OCI-LY1 (cell line): Measurements from ENCODE around the gene ZFPM1.

Experiments used
- H2AFZ ChIP-seq: fragments of 200-600 bp; sonication (generic), shearing (Covaris generic); 2 replicates; pipeline ENCODE4 v1.6.0; 2014; ENCODE audit warnings: antibody characterized with exemption, mild to moderate bottlenecking, low read length
- H3F3A ChIP-seq: fragments of 200-600 bp; sonication (generic), shearing (Covaris generic); 2 replicates; pipeline ENCODE4 v1.6.0; 2014; ENCODE audit warnings: mild to moderate bottlenecking, antibody characterized with exemption, low read length, moderate library complexity; ENCODE audit not compliant: insufficient read depth
- H3K27ac ChIP-seq: fragments of 200-600 bp; sonication (generic); 2 replicates; pipeline ENCODE4 v1.5.1; 2014; ENCODE audit warnings: low read length, mixed run types, mild to moderate bottlenecking, low read depth; ENCODE audit not compliant: poor library complexity, severe bottlenecking
- H3K27me3 ChIP-seq: fragments of 200-600 bp; sonication (generic); 2 replicates; pipeline ENCODE4 v1.6.0; 2014; ENCODE audit warnings: antibody characterized with exemption, mild to moderate bottlenecking, low read length, moderate library complexity; ENCODE audit not compliant: insufficient read depth
- H3K36me3 ChIP-seq: fragments of 200-600 bp; sonication (generic); 2 replicates; pipeline ENCODE4 v1.6.1; 2014; ENCODE audit warnings: mild to moderate bottlenecking, antibody characterized with exemption, low read length, moderate library complexity, mixed read lengths; ENCODE audit not compliant: insufficient read depth
- H3K4me1 ChIP-seq: fragments of 200-600 bp; sonication (generic); 2 replicates; pipeline ENCODE4 v1.5.1; 2014; ENCODE audit warnings: mild to moderate bottlenecking, low read length, moderate library complexity; ENCODE audit not compliant: insufficient read depth, severe bottlenecking
- H3K4me2 ChIP-seq: fragments of 200-600 bp; sonication (generic), shearing (Covaris generic); 2 replicates; pipeline ENCODE4 v1.6.1; 2014; ENCODE audit warnings: low read length
- H3K4me3 ChIP-seq: fragments of 200-600 bp; sonication (generic); 2 replicates; pipeline ENCODE4 v1.5.1; 2014; ENCODE audit warnings: low read length, low read depth, mild to moderate bottlenecking, mixed read lengths; ENCODE audit not compliant: poor library complexity, severe bottlenecking
- H3K79me2 ChIP-seq: fragments of 200-600 bp; shearing (Covaris generic); 2 replicates; pipeline ENCODE4 v1.6.1; 2016; ENCODE audit warnings: mixed run types, low read length, mixed read lengths; ENCODE audit not compliant: insufficient read depth
- H3K9ac ChIP-seq: fragments of 200-600 bp; sonication (generic), shearing (Covaris generic); 2 replicates; pipeline ENCODE4 v1.6.1; 2014; ENCODE audit warnings: mild to moderate bottlenecking, low read length, mixed read lengths
- H3K9me2 ChIP-seq: fragments of 200-600 bp; sonication (generic), shearing (Covaris generic); 2 replicates; pipeline ENCODE4 v1.6.1; 2014; ENCODE audit warnings: low read depth, mild to moderate bottlenecking, low read length, mixed read lengths
- H3K9me3 ChIP-seq: fragments of 200-600 bp; shearing (Covaris generic); 2 replicates; pipeline ENCODE4 v1.6.1; 2014; ENCODE audit warnings: low read length, mixed read lengths
- H4K20me1 ChIP-seq: fragments of 200-600 bp; sonication (generic), shearing (Covaris generic); 2 replicates; pipeline ENCODE4 v1.6.0; 2016; ENCODE audit warnings: mild to moderate bottlenecking, low read length; ENCODE audit not compliant: insufficient read depth
- CTCF ChIP-seq: fragments of 200-600 bp; sonication (generic), shearing (Covaris generic); IDR thresholded peaks from 2 replicates; pipeline ENCODE4 v1.5.1; 2017; ENCODE audit warnings: mild to moderate bottlenecking, antibody characterized with exemption, low read length, moderate library complexity, mixed read lengths
- EZH2 ChIP-seq: fragments of 200-600 bp; sonication (generic), shearing (Covaris generic); IDR thresholded peaks from 2 replicates; pipeline ENCODE4 v1.8.0; 2017; ENCODE audit warnings: borderline replicate concordance, mixed run types, mild to moderate bottlenecking, antibody characterized with exemption, low read length, moderate library complexity, mixed read lengths

ZFPM1 gene

GRCh38 chr16:88448461-88449266 is 4.4 kb upstream of the ZFPM1 start:
- Histone ChIP-seq H3K36me3 (no peaks in the 10 kb centered on the region), H3K27me3 (no peaks in the 10 kb centered on the region; the same call in 1 of the 2 replicates), H3K4me2 (no peak overlapping the region), H3F3A (no peaks in the 10 kb centered on the region), H2AFZ (no peak overlapping the region), H3K9me3 (no peaks in the 10 kb centered on the region), H3K9me2 (no peaks in the 10 kb centered on the region), H3K9ac (no peak overlapping the region), H3K27ac (no peak overlapping the region), H3K79me2 (no peaks in the 10 kb centered on the region), H3K4me1 (no peaks in the 10 kb centered on the region), H3K4me3 (no peak overlapping the region), H4K20me1 (no peaks in the 10 kb centered on the region)
- TF ChIP-seq EZH2 (no peak), CTCF (no peak)

GRCh38 chr16:88449267-88449561 is 3.9 kb upstream of the ZFPM1 start:
- no peaks in the 10 kb centered on the region for H3K79me2 ChIP-seq
- no peak overlapping the region for H3K4me2 ChIP-seq
- no peaks in the 10 kb centered on the region for H3K36me3 ChIP-seq
- H3K27ac ChIP-seq: no peak overlapping the region
- peaks cover 4% of the 10 kb centered on the region; the same call in 1 of the 2 replicates for H3K27me3 ChIP-seq
- H3K4me1 ChIP-seq: no peaks in the 10 kb centered on the region
- no peaks in the 10 kb centered on the region for H3K9me3 ChIP-seq
- H3K4me3 ChIP-seq: no peak overlapping the region
- no peak overlapping the region for H2AFZ ChIP-seq
- H3F3A ChIP-seq: no peaks in the 10 kb centered on the region
- H3K9ac ChIP-seq: no peak overlapping the region
- no peaks in the 10 kb centered on the region for H3K9me2 ChIP-seq
- H4K20me1 ChIP-seq: no peaks in the 10 kb centered on the region
- no peak for TF ChIP-seq CTCF

- Histone ChIP-seq H3K9me2 (no peaks in the 10 kb centered on the region), H3K9me3 (no peaks in the 10 kb centered on the region), H3K4me3 (no peak overlapping the region), H3K9ac (no peak overlapping the region), H3K79me2 (no peaks in the 10 kb centered on the region), H3F3A (no peaks in the 10 kb centered on the region), H4K20me1 (no peaks in the 10 kb centered on the region), H3K27ac (no peak overlapping the region), H3K36me3 (no peaks in the 10 kb centered on the region), H3K27me3 (peaks cover 8% of the 10 kb centered on the region; the same call in 1 of the 2 replicates), H2AFZ (no peak overlapping the region), H3K4me1 (no peaks in the 10 kb centered on the region), H3K4me2 (no peak overlapping the region)
- TF ChIP-seq CTCF (no peak), EZH2 (no peak)
Measured at GRCh38 chr16:88451586-88452481, 1.2 kb upstream of the ZFPM1 start.
